Measurements from ENCODE around the gene MPZL1.

MPZL1 gene

DNA sequence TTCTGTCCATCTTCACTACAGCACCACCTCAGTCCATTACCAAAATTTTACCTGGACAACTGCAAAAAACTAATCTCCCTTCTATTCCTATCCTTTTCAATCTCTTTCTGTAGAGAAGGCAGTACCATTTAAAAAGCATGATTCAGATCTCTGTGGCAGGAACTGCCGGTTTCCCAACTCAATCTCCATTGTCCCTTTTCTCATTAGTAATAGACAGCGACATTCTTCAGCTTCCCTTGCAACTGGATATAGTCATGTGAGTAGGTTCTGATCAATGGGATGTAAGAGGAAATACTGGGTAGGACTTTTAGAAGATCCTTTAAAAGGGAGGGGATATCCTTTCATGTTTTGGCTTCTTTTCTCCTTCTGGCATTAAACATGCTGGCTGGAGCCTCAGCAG, 117.2 kb downstream of the MPZL1 start:
- no peak overlapping the region for H3K4me3 ChIP-seq (ENCODE audit: low read depth, low read length)
- no peak for DNase-seq (ENCODE audit: low read depth, low spot score)
- no peak for TF ChIP-seq CTCF (IDR thresholded peaks at IDR 0.05; ENCODE audit: low read depth, low read length)
- in situ Hi-C loops (cut with HindIII; ENCODE audit: low sequenced_read_pairs) = no loop called here

Measured in astrocyte of the spinal cord (primary cell).